ENCODE measurements around the gene HAGHL.

DNA sequence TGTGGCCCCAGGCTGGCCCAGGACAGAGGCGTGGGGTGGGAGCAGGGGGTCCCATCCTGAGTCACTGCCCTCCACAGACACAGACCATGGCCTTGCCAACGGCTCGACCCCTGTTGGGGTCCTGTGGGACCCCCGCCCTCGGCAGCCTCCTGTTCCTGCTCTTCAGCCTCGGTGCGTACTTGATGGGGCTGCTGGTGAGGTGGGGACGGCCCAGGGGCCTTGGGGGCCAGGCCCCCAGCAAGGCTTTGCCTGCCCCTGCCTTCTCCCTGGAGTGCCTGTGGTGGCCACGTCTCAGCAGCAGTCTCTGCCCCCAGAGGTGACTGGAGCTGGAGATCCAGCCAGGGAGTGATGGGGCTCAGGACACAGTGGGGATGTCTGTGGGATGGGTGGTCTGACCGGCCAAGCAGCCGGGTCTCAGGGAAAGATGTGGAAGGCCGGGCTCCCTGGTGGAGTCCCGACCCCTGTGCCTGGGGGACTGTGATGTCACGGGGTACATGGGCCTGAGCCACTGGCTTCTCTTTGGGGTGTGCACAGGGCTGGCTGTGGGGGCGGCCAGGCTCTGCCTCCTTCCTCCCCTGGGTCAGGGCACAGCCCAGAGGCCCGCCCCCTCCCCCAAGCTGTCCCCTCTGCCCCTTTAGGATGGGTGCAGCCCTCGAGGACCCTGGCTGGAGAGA is 35.8 kb downstream of the HAGHL start:
- TF ChIP-seq, protein P1, sequence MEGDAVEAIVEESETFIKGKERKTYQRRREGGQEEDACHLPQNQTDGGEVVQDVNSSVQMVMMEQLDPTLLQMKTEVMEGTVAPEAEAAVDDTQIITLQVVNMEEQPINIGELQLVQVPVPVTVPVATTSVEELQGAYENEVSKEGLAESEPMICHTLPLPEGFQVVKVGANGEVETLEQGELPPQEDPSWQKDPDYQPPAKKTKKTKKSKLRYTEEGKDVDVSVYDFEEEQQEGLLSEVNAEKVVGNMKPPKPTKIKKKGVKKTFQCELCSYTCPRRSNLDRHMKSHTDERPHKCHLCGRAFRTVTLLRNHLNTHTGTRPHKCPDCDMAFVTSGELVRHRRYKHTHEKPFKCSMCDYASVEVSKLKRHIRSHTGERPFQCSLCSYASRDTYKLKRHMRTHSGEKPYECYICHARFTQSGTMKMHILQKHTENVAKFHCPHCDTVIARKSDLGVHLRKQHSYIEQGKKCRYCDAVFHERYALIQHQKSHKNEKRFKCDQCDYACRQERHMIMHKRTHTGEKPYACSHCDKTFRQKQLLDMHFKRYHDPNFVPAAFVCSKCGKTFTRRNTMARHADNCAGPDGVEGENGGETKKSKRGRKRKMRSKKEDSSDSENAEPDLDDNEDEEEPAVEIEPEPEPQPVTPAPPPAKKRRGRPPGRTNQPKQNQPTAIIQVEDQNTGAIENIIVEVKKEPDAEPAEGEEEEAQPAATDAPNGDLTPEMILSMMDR (optimal IDR thresholded peaks at IDR 0.05 in 1 of 3, IDR thresholded peaks at IDR 0.05 in 1 of 3, conservative IDR thresholded peaks at IDR 0.05 in 1 of 3; ENCODE audit: extremely low read depth in 1 of 3, insufficient read depth in 2 of 3, low read length in 3 of 3): no peak
- TF ChIP-seq EZH2 (IDR thresholded peaks at IDR 0.05; ENCODE audit: low read length): no peak

Data from keratinocyte (primary cell).